ENCODE measurements around the gene ACKR4.

DNA sequence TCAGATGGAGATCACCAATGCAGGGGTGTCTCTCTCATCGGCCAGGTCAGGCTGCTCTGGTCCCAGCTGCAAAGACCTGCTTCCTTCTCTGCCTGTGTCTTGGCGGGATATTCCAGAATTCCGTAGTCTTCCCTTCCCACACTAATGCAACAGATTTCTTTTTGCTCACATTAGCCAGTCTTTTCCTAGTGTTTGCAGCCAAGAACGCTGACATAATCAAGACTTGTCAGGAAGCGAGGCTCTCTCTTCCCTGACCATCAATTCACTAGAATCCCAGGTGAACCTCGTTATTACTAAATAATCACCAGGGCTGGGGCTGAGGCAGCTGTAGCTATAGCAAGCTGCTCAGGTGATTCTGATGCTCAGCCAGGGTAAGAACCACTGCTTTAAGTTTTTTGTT, 43.2 kb upstream of the ACKR4 start:
- TF ChIP-seq, protein P1, sequence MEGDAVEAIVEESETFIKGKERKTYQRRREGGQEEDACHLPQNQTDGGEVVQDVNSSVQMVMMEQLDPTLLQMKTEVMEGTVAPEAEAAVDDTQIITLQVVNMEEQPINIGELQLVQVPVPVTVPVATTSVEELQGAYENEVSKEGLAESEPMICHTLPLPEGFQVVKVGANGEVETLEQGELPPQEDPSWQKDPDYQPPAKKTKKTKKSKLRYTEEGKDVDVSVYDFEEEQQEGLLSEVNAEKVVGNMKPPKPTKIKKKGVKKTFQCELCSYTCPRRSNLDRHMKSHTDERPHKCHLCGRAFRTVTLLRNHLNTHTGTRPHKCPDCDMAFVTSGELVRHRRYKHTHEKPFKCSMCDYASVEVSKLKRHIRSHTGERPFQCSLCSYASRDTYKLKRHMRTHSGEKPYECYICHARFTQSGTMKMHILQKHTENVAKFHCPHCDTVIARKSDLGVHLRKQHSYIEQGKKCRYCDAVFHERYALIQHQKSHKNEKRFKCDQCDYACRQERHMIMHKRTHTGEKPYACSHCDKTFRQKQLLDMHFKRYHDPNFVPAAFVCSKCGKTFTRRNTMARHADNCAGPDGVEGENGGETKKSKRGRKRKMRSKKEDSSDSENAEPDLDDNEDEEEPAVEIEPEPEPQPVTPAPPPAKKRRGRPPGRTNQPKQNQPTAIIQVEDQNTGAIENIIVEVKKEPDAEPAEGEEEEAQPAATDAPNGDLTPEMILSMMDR (IDR thresholded peaks at IDR 0.05): no peak
- TF ChIP-seq ZFX (IDR thresholded peaks at IDR 0.05; ENCODE audit: borderline replicate concordance): no peak

Measured in 22Rv1 (cell line).